ENCODE measurements around the gene PCSK6.

Gene PCSK6

DNA sequence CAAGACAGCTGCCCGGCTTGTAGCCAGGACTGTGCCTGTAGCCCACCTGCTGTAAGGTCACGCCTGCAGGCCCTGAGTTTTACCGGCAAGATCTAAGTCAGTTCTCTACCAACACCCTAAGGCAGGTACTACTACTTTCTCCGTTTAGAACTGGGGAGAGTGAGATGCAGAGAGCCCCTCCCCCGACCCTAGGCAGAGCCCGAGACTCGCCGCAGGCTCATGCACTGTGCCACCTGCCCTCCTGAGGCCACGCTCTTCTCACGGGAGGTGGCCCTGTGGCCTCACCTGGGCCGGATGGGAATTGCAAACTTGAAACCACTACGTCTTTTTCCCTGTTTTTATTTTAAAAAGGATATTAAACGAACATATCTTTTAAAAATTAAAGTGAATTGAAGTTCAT, 36.9 kb upstream of the PCSK6 start:
- H3K4me3 ChIP-seq (ENCODE audit: low read length, poor library complexity, severe bottlenecking): no peak overlapping the region
- no peaks in the 10 kb centered on the region for H3F3A ChIP-seq (ENCODE audit: low read depth)
- H3K36me3 ChIP-seq (ENCODE audit: insufficient read depth, low read length): no peaks in the 10 kb centered on the region
- TF ChIP-seq, protein P1, sequence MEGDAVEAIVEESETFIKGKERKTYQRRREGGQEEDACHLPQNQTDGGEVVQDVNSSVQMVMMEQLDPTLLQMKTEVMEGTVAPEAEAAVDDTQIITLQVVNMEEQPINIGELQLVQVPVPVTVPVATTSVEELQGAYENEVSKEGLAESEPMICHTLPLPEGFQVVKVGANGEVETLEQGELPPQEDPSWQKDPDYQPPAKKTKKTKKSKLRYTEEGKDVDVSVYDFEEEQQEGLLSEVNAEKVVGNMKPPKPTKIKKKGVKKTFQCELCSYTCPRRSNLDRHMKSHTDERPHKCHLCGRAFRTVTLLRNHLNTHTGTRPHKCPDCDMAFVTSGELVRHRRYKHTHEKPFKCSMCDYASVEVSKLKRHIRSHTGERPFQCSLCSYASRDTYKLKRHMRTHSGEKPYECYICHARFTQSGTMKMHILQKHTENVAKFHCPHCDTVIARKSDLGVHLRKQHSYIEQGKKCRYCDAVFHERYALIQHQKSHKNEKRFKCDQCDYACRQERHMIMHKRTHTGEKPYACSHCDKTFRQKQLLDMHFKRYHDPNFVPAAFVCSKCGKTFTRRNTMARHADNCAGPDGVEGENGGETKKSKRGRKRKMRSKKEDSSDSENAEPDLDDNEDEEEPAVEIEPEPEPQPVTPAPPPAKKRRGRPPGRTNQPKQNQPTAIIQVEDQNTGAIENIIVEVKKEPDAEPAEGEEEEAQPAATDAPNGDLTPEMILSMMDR (conservative IDR thresholded peaks at IDR 0.05; ENCODE audit: low read length): no peak
- TF ChIP-seq EZH2phosphoT487 (IDR thresholded peaks at IDR 0.05; ENCODE audit: borderline replicate concordance): no peak
- no peaks in the 10 kb centered on the region for H3K9me2 ChIP-seq (replicated peaks; ENCODE audit: low read depth, low read length)
- no peak overlapping the region for H3K4me2 ChIP-seq (ENCODE audit: low read depth, low read length, poor library complexity, severe bottlenecking)
- H3K27me3 ChIP-seq (ENCODE audit: insufficient read depth, low read length, poor library complexity, severe bottlenecking): no peaks in the 10 kb centered on the region
- no peaks in the 10 kb centered on the region; the same call in 1 of the 2 replicates for H3K9me3 ChIP-seq (ENCODE audit: insufficient read depth, low read depth, low read length)
- no peak overlapping the region for H2AFZ ChIP-seq (ENCODE audit: low read length)
- H4K20me1 ChIP-seq (ENCODE audit: insufficient read depth, low read length, poor library complexity, severe bottlenecking): no peaks in the 10 kb centered on the region
- H3K9ac ChIP-seq (ENCODE audit: low read depth, low read length, poor library complexity, severe bottlenecking): no peak overlapping the region
- H3K4me1 ChIP-seq (ENCODE audit: insufficient read depth, low read length, poor library complexity, severe bottlenecking): peaks cover 16% of the 10 kb centered on the region
- no peaks in the 10 kb centered on the region for H3K79me2 ChIP-seq (ENCODE audit: insufficient read depth, low read length)

DNA sequence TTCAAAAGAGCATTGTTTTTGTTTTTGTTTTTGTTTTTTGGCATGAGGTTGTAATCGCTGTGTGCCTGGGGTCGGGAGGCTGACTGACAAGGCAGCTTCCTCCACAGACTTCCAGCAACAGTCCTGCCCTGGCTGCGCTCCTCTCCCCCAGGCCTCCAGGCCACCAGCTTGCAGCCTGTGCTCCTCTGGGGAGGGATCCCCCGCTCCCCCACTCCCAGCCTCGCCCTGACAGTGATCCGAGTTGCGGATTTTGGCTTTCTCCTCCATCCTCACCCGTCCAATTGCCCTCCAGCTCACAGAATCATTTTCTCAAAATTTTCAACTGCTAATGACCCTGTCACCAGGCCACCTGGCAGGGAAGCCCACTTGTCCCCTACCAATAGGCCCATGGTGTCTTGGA, 36.5 kb upstream of the PCSK6 start:
- Histone ChIP-seq H3K9ac (ENCODE audit: low read depth, low read length, poor library complexity, severe bottlenecking) (no peak overlapping the region), H3K9me3 (ENCODE audit: insufficient read depth, low read depth, low read length) (no peaks in the 10 kb centered on the region), H3K79me2 (ENCODE audit: insufficient read depth, low read length) (no peaks in the 10 kb centered on the region), H3K4me1 (ENCODE audit: insufficient read depth, low read length, poor library complexity, severe bottlenecking) (peaks cover 21% of the 10 kb centered on the region), H4K20me1 (ENCODE audit: insufficient read depth, low read length, poor library complexity, severe bottlenecking) (no peaks in the 10 kb centered on the region), H3K27me3 (ENCODE audit: insufficient read depth, low read length, poor library complexity, severe bottlenecking) (no peaks in the 10 kb centered on the region), H3K4me2 (ENCODE audit: low read depth, low read length, poor library complexity, severe bottlenecking) (no peak overlapping the region), H3K4me3 (ENCODE audit: low read length, poor library complexity, severe bottlenecking) (no peak overlapping the region), H3K9me2 (replicated peaks; ENCODE audit: low read depth, low read length) (no peaks in the 10 kb centered on the region), H3F3A (ENCODE audit: low read depth) (no peaks in the 10 kb centered on the region), H3K36me3 (ENCODE audit: insufficient read depth, low read length) (no peaks in the 10 kb centered on the region), H2AFZ (ENCODE audit: low read length) (no peak overlapping the region)
- TF ChIP-seq EZH2phosphoT487 (IDR thresholded peaks at IDR 0.05; ENCODE audit: borderline replicate concordance): no peak
- TF ChIP-seq, protein P1 (conservative IDR thresholded peaks at IDR 0.05; ENCODE audit: low read length): no peak

DNA sequence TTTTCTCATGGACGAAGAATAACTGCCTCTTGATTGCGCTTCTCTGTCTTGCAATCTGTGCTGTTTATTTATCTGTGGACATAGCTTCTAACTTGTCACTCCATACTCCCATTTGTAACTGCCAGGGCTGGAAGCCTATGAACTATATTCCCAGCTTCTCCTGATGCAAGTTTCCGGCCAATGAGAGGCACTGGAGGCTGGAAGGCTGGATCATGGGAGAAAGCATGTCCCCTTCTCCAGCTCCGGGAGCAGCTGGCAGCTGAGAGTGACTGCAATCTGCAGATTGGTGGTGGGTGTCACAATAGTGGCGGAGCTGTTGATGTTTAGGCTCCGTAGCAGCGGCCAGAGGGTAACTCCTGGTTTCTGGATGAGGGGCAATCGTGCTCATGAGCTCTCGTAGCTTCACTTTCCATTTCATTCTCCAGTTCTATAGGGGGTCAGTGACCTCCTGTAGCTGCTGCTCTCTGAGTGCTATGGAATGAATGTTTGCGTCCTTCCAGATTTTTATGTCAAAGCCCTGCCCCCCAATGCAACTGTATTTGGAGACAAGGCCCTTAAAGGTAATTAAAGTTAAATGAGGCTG, 35.7 kb upstream of the PCSK6 start:
- H3K4me3 ChIP-seq (ENCODE audit: low read length, poor library complexity, severe bottlenecking): no peak overlapping the region
- H3K4me1 ChIP-seq (ENCODE audit: insufficient read depth, low read length, poor library complexity, severe bottlenecking): peaks cover 22% of the 10 kb centered on the region
- TF ChIP-seq, protein P1 (conservative IDR thresholded peaks at IDR 0.05; ENCODE audit: low read length): no peak
- TF ChIP-seq EZH2phosphoT487 (IDR thresholded peaks at IDR 0.05; ENCODE audit: borderline replicate concordance): no peak
- no peaks in the 10 kb centered on the region for H3K9me3 ChIP-seq (ENCODE audit: insufficient read depth, low read depth, low read length)
- H2AFZ ChIP-seq (ENCODE audit: low read length): no peak overlapping the region
- H4K20me1 ChIP-seq (ENCODE audit: insufficient read depth, low read length, poor library complexity, severe bottlenecking): no peaks in the 10 kb centered on the region
- no peak overlapping the region for H3K9ac ChIP-seq (ENCODE audit: low read depth, low read length, poor library complexity, severe bottlenecking)
- H3F3A ChIP-seq (ENCODE audit: low read depth): no peaks in the 10 kb centered on the region
- H3K79me2 ChIP-seq (ENCODE audit: insufficient read depth, low read length): no peaks in the 10 kb centered on the region
- H3K36me3 ChIP-seq (ENCODE audit: insufficient read depth, low read length): no peaks in the 10 kb centered on the region
- H3K27me3 ChIP-seq (ENCODE audit: insufficient read depth, low read length, poor library complexity, severe bottlenecking): no peaks in the 10 kb centered on the region
- no peak overlapping the region for H3K4me2 ChIP-seq (ENCODE audit: low read depth, low read length, poor library complexity, severe bottlenecking)
- no peaks in the 10 kb centered on the region for H3K9me2 ChIP-seq (replicated peaks; ENCODE audit: low read depth, low read length)
